ENCODE data around the gene EFCAB9.

GRCh38 chr5:172219296-172219695 lies 25.3 kb downstream of the EFCAB9 start:
- TF ChIP-seq CTCF (IDR thresholded peaks at IDR 0.05) (no peak), EZH2 (IDR thresholded peaks at IDR 0.05) (no peak), EZH2phosphoT487 (IDR thresholded peaks at IDR 0.05) (no peak)

Data from neural progenitor cell (in vitro differentiated cells).